PC-9 (cell line): Measurements from ENCODE around the gene CLBA1. TPM values are rescaled to one million over a fixed set of nuclear protein-coding genes. Genes with fewer than 3 reads are reported as not detected.

Experiments used
- BruUV-seq: library from RNA; stranded (reverse); fragments of 400-500 nt; replicated peaks from 2 replicates; lab custom pipeline; 2021; lab: Mats Ljungman, UMichigan
- CTCF ChIA-PET: fragments of 300-600 bp; sonication (Branson Sonifier 250); formaldehyde crosslinking; loops from one replicate; lab custom pipeline; 2022; ENCODE audit warnings: antibody characterized with exemption; lab: Charles Lee
- POLR2A ChIA-PET: fragments of 300-600 bp; sonication (Branson Sonifier 250); formaldehyde crosslinking; loops from one replicate; lab custom pipeline; 2022; ENCODE audit warnings: antibody characterized with exemption; ENCODE audit not compliant: unreplicated experiment; lab: Charles Lee
- DNase-seq, 2 experiments: peaks; one replicate each; pipeline versions ENCODE4 v3.0.0 to v3.0.0-alpha.2; 2015 to 2022; ENCODE audit warnings: mixed read lengths in 1 of 2
- H2AFZ ChIP-seq: fragments of 200-600 bp; sonication (generic); 2 replicates; pipeline ENCODE4 v1.8.1; 2017; ENCODE audit warnings: antibody characterized with exemption
- H3F3A ChIP-seq: fragments of 200-600 bp; sonication (generic); 2 replicates; pipeline ENCODE4 v1.8.1; 2017; ENCODE audit warnings: antibody characterized with exemption, mild to moderate bottlenecking, low read depth; ENCODE audit not compliant: insufficient read depth
- H3K27ac ChIP-seq: fragments of 200-600 bp; sonication (generic); 2 replicates; pipeline ENCODE4 v1.6.1; 2016; ENCODE audit warnings: mixed run types
- H3K27me3 ChIP-seq: fragments of 200-600 bp; sonication (generic); 2 replicates; pipeline ENCODE4 v1.6.1; 2016; ENCODE audit warnings: low read depth, mixed run types; ENCODE audit not compliant: insufficient read depth
- H3K36me3 ChIP-seq: fragments of 200-600 bp; sonication (generic); 2 replicates; pipeline ENCODE4 v1.6.1; 2016; ENCODE audit warnings: low read depth, mixed run types
- H3K4me1 ChIP-seq: fragments of 200-600 bp; sonication (generic); replicated peaks from 2 replicates; pipeline ENCODE4 v1.6.1; 2016; ENCODE audit warnings: mixed run types; ENCODE audit not compliant: insufficient read depth
- H3K4me2 ChIP-seq: fragments of 200-600 bp; sonication (generic); 2 replicates; pipeline ENCODE4 v1.6.1; 2017; ENCODE audit warnings: mixed run types
- H3K4me3 ChIP-seq: fragments of 200-600 bp; sonication (generic); 2 replicates; pipeline ENCODE4 v1.6.1; 2016; ENCODE audit warnings: mixed run types
- H3K79me2 ChIP-seq: fragments of 200-600 bp; sonication (generic); 2 replicates; pipeline ENCODE4 v1.6.1; 2017; ENCODE audit warnings: low read depth, mixed run types
- H3K9me2 ChIP-seq: fragments of 200-600 bp; sonication (generic); 2 replicates; pipeline ENCODE4 v1.8.1; 2017; ENCODE audit warnings: mild to moderate bottlenecking; ENCODE audit not compliant: insufficient read depth
- H3K9me3 ChIP-seq: fragments of 200-600 bp; sonication (generic); 2 replicates; pipeline ENCODE4 v1.8.1; 2016; ENCODE audit warnings: low read depth; ENCODE audit not compliant: insufficient read depth
- H4K20me1 ChIP-seq: fragments of 200-600 bp; sonication (generic); 2 replicates; pipeline ENCODE4 v1.8.1; 2017; ENCODE audit not compliant: insufficient read depth
- CTCF ChIP-seq: fragments of 200-600 bp; sonication (generic); conservative IDR thresholded peaks from 2 replicates; pipeline ENCODE4 v1.6.1; 2017; ENCODE audit warnings: mixed run types, antibody characterized with exemption, mild to moderate bottlenecking, moderate library complexity
- EZH2 ChIP-seq: fragments of 200-600 bp; sonication (generic); IDR thresholded peaks from 2 replicates; pipeline ENCODE4 v1.8.0; 2017; ENCODE audit warnings: antibody characterized with exemption, low read depth
- intact Hi-C: fragments of 100-400 bp; cut with micrococcal nuclease; formaldehyde crosslinking; loops from one replicate; pipeline ENCODE4 v1.10.0; 2022; ENCODE audit not compliant: unreplicated experiment
- total RNA-seq: library from RNA; stranded (reverse); gene quantifications from 2 replicates; pipeline ENCODE4 v1.2.3, GENCODE V29; 2021

CLBA1 gene
- total RNA-seq, 1 experiment from 2014 or later = 12.6 TPM

DNA sequence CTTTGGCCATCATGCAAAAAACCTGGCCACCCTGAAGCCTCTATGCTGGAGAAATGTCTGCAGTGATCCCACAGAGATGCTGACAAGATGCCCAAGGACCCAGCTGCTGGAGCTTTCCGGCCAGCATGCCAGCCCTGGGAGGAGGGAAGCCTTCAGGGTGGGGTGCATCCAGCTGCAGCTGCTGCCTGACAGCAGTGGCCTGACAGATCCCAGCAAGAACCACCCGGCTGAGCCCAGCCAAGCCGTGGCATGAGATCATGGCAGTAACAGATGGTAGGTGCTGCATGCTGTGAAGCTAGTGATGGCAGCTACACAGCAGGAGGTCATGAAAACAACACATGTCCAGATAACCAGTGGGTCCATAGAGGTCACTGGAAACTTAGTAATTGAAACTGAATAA is 13.8 kb downstream of the CLBA1 start:
- no peaks in the 10 kb centered on the region for H4K20me1 ChIP-seq
- POLR2A ChIA-PET = no interaction called here
- H3K4me1 ChIP-seq = peaks cover 9% of the 10 kb centered on the region
- no peaks in the 10 kb centered on the region for H3K27me3 ChIP-seq
- intact Hi-C loops = no loop called here
- H3K36me3 ChIP-seq = 0 out of 2 replicates have a peak, but pooled peaks cover 7% of the 10 kb centered on the region
- TF ChIP-seq CTCF (no peak), EZH2 (no peak)
- H3K79me2 ChIP-seq = peaks cover 4% of the 10 kb centered on the region; the same call in 1 of the 2 replicates
- no peak overlapping the region for H2AFZ ChIP-seq
- peaks cover 21% of the 10 kb centered on the region for H3F3A ChIP-seq
- no peak for DNase-seq
- CTCF ChIA-PET = no interaction called here
- no TSS peak for BruUV-seq
- no peak overlapping the region for H3K27ac ChIP-seq
- no peaks in the 10 kb centered on the region for H3K9me3 ChIP-seq
- no peak overlapping the region for H3K4me2 ChIP-seq
- no peak overlapping the region for H3K4me3 ChIP-seq
- no peaks in the 10 kb centered on the region for H3K9me2 ChIP-seq

DNA sequence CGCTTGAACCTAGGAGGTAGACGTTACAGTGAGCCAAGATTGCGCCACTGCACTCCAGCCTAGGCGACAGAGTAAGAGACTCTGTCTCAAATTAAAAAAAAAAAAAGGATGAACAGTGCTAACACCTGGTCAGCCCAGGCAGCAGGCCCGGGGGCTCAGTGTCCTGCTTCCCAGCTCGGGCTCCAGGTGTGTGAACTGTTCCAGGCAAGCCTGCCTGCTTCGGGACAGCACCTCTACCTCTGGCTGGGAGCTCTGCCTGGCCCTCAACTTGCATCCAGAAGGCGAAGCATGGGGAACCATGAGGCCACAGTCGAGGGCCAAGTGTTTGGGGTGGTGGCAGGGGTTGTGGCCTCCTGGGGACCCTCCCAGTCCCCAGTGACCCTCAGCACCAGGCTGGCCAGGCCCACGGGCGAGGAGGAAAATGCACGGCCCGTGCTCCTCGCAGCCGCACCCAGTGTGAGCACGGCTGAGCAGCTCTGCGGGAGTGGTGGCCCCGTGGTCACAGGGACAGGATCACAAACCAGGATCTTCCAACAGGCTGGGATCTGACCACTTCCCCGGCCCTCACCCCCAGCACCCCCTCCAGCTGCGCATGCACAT is 19.8 kb downstream of the CLBA1 start:
- CTCF ChIA-PET = no interaction called here
- Histone ChIP-seq H3K27me3 (no peaks in the 10 kb centered on the region), H3K4me1 (peaks cover 20% of the 10 kb centered on the region), H3K27ac (peak overlapping the region; percentile 60; the same call in 1 of the 2 replicates), H3K9me3 (no peaks in the 10 kb centered on the region), H3K9me2 (no peaks in the 10 kb centered on the region), H3F3A (peaks cover 29% of the 10 kb centered on the region), H2AFZ (no peak overlapping the region), H3K4me3 (no peak overlapping the region), H3K36me3 (no peaks in the 10 kb centered on the region; the same call in 1 of the 2 replicates), H4K20me1 (peaks cover 18% of the 10 kb centered on the region), H3K79me2 (peaks cover 32% of the 10 kb centered on the region), H3K4me2 (no peak overlapping the region)
- no TSS peak for BruUV-seq
- TF ChIP-seq EZH2 (no peak), CTCF (no peak)
- POLR2A ChIA-PET = no interaction called here
- no peak for DNase-seq
- intact Hi-C loops = no loop called here

- BruUV-seq = no TSS peak
- Histone ChIP-seq H3K9me3 (no peaks in the 10 kb centered on the region), H3K9me2 (no peaks in the 10 kb centered on the region), H3K27me3 (no peaks in the 10 kb centered on the region), H3K27ac (no peak overlapping the region), H3K4me1 (peaks cover 20% of the 10 kb centered on the region), H3K4me2 (no peak overlapping the region), H3K79me2 (peaks cover 40% of the 10 kb centered on the region), H4K20me1 (peaks cover 18% of the 10 kb centered on the region), H3K36me3 (no peaks in the 10 kb centered on the region; the same call in 1 of the 2 replicates), H3K4me3 (no peak overlapping the region), H2AFZ (no peak overlapping the region), H3F3A (peaks cover 29% of the 10 kb centered on the region)
- ChIA-PET POLR2A (no interaction called here), CTCF (no interaction called here)
- TF ChIP-seq CTCF = no peak
- no peak for TF ChIP-seq EZH2
- DNase-seq = no peak
- intact Hi-C loops = no loop called here
These were observed 20.6 kb downstream of the CLBA1 start for GRCh38 chr14:105005929-105006830.
